ENCODE results near the gene RAD51D. TPM values are rescaled to one million over a fixed set of nuclear protein-coding genes. Genes with fewer than 3 reads are reported as not detected.

The RAD51D gene
- total and polyA plus RNA-seq, 2 donors (not counting 3 experiments of a cell fraction or from before 2014, with no cell fraction given) = 15.5 to 27.9 TPM

GRCh38 chr17:35046740-35047283 lies 72.8 kb downstream of the RAD51D start:
- H3K9ac ChIP-seq (replicated peaks; ENCODE audit: extremely low read depth, insufficient read depth, low read length) = no peak overlapping the region

More at GRCh38 chr17:35046740-35047283, 72.8 kb downstream of the RAD51D start:
- Histone ChIP-seq H2AFZ (ENCODE audit: low read depth, low read length) (no peak overlapping the region), H3K9me1 (replicated peaks; ENCODE audit: control insufficient read depth, extremely low read depth, insufficient read depth, low read length) (no peaks in the 10 kb centered on the region), H3K4me3 (replicated peaks in 1 of 3; ENCODE audit: insufficient read depth in 1 of 3, low read depth in 1 of 3, low read length in 3 of 3) (peak overlapping the region in 1 of 3 experiments; percentile 41), H3K79me2 (ENCODE audit: control insufficient read depth, insufficient read depth, low read length) (peaks cover 4% of the 10 kb centered on the region), H3K27ac (ENCODE audit: insufficient read depth, low read depth, low read length) (peak overlapping the region; percentile 26), H3K36me3 (ENCODE audit: control insufficient read depth in 2 of 2, extremely low read depth in 1 of 2, insufficient read depth in 2 of 2, low read length in 2 of 2) (no peaks in the 10 kb centered on the region), H3K4me1 (ENCODE audit: control insufficient read depth, extremely low read depth, insufficient read depth, low read length) (peaks cover 14% of the 10 kb centered on the region), H4K20me1 (replicated peaks; ENCODE audit: control insufficient read depth, extremely low read depth, insufficient read depth, low read length) (no peaks in the 10 kb centered on the region), H3K27me3 (ENCODE audit: control insufficient read depth in 2 of 2, insufficient read depth in 2 of 2, low read length in 2 of 2) (no peaks in the 10 kb centered on the region), H3K9me3 (replicated peaks; ENCODE audit: control insufficient read depth, insufficient read depth, low read length) (no peaks in the 10 kb centered on the region), H3K4me2 (ENCODE audit: insufficient read depth, low read length) (peak overlapping the region; percentile 71)
- peak; percentile 72 for FAIRE-seq
- dilution Hi-C loops (cut with MboI; ENCODE audit: extremely low pct_ligation_motif_present, low sequenced_read_pairs) (no loop called here), intact Hi-C loops (cut with micrococcal nuclease) (no loop called here)
- TF ChIP-seq CTCF (IDR thresholded peaks at IDR 0.05; ENCODE audit: extremely low read depth in 1 of 2, insufficient read depth in 1 of 2, low read depth in 1 of 2, low read length in 2 of 2) (no peak), MAX (IDR thresholded peaks at IDR 0.05; ENCODE audit: insufficient read depth, insufficient read length) (no peak), EZH2 (IDR thresholded peaks at IDR 0.05; ENCODE audit: borderline replicate concordance, low read depth, low read length, severe bottlenecking) (no peak), GATA2 (IDR thresholded peaks at IDR 0.05; ENCODE audit: insufficient read depth, insufficient read length, low read depth, low read length) (peak; percentile 33), FOS (IDR thresholded peaks at IDR 0.05; ENCODE audit: borderline replicate concordance, insufficient read depth, low read length) (no peak), POLR2AphosphoS5 (IDR thresholded peaks at IDR 0.05; ENCODE audit: insufficient read depth, low read depth, low read length) (no peak), POLR2A (IDR thresholded peaks at IDR 0.05; ENCODE audit: low read depth, low read length) (no peak), MYC (IDR thresholded peaks at IDR 0.05; ENCODE audit: low read depth, low read length) (no peak), JUN (IDR thresholded peaks at IDR 0.05; ENCODE audit: borderline replicate concordance, insufficient read depth, insufficient read length, low read depth) (no peak)
- ChIA-PET POLR2A (no interaction called here), CTCF (interaction anchor here (1.0 to 2.0 kb wide), 5 partner anchors 12 to 43 kb away, joined by 3 to 8 read pairs (median 5); no protein-coding TSS in a partner anchor)
- peak; percentile 74 for DNase-seq (ENCODE audit: low read depth, low spot score)
- no TSS peak for BruUV-seq (replicated peaks)

All from endothelial cell of umbilical vein (primary cell).